HG03442 (cell line): Measurements from ENCODE around the gene RPL31.

Experiments used
- ATAC-seq: cut with Tn5 transposase; IDR thresholded peaks from one replicate; pipeline ENCODE4 v1.9.1; 2021; ENCODE audit warnings: mild to moderate bottlenecking, moderate library complexity; ENCODE audit not compliant: unreplicated experiment

Gene RPL31

GRCh38 chr2:101001691-101002561 is at the start of gene RPL31:
TSS of gene RPL31 (plus strand) at chr2:101002289. CDS start at chr2:101002702, 413 bp downstream.
- peak; percentile 97 for ATAC-seq

DNA sequence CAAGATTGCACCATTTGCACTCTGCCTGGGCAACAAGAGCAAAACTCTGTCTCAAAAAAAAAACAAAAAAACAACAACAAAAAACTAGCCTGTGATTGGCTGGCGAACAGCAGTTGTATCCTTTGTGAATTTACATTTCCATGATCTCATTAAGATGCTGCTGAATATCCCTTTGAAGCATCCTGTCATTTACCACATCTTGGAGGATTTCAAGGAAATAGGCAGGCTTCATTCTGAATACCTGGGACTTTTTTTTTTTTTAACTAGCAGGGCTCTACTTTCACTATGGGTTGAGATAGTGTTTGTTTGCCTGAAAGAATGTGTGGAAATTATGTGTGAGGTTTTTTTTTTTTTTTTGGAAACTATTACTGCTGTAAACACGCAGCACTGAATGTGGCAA is 49.6 kb upstream of the RPL31 start:
- no peak for ATAC-seq

GRCh38 chr2:100953406-100954043 is 48.6 kb upstream of the RPL31 start:
- no peak for ATAC-seq

DNA sequence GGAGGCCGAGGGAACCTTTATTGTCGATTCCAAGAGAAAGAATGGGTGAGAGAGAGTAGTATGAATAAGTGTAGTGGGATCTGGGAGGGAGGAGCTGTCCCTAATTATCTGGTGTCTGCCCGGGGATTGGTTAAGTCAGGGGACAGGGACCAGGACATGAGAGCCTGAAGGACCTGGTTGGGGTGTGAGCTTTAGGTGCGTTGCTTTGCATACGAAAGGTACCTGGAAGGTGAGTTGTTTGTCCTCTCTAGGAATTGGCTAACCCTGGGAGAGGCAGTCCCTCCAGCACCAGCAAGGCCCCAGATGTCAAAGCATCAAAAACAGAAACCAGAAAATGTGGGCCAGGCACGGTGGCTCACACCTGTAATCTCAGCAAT is 48.1 kb upstream of the RPL31 start:
- no peak for ATAC-seq

DNA sequence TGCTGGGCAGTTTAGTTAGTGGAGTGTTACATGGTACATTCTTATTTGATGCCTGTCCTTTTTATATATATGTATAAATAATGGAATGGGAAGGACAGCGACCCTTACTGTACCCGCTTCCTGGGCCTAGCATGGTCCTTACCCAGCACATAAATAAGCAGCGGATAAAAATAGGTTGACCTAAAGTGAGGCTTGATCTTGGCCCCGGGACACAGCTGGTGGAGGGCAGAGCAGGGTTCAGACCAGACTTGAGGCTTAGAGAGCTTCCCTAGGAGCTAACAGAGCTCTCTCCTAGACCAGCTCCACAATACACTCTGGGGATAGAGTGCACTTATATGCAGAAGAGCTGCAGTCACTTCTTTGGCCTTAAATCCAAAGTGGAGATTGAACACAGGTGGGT is 46.9 kb upstream of the RPL31 start:
- ATAC-seq, result no peak

- no peak for ATAC-seq
Observed at GRCh38 chr2:100956081-100956480, 46.0 kb upstream of the RPL31 start.

- ATAC-seq, result no peak
Observed at GRCh38 chr2:100957996-100958653, 44.0 kb upstream of the RPL31 start.

DNA sequence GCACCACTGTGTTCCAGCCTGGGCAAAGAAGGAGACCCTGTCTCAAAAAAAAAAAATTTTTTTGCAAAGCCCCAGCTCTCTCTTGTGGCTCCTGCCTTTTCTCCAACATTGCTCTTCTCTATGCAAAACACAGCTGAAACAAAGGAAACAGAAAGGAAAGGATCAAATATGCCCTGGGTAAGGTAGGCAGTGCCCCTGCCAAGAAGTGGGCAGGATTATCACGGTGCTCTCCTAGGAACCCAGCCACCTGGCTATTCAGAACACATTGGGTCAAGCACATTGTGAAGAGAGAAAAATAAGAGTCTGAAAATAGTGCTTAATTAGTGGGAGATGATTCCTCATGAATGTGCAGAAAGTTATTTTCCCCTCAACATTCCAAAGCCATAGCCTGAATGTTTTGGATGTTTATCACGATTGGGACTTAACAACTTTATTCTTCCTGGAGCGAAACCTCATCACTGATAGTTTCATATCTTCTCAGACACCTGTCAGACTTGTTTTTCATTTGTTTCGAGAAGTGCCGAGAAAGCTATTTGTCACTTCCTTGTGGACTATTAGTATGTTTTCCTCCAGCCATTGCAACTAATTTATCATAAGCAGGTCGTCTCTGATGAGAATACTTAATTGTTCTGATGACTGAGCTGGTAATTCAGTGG is 42.7 kb upstream of the RPL31 start:
- no peak for ATAC-seq

DNA sequence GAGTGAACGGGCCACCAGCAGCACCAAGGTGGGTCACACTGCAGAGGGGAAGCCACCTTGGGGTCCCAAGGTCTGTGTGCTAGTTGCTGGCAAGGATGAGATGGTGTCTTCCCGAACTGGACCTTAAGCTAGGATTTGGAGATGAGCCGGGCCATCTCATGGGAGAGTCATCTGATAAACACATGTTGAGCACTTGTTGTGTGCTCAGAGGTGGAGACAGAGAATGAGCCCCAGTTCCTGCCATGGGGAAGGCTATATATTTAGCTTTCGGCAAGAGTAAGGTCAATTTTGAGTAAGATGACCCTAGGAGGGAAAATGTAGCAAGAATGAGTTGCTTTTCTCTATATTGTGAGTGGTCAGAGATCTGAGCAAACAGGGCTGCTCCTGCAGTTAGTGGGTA is 41.4 kb upstream of the RPL31 start:
- no peak for ATAC-seq

DNA sequence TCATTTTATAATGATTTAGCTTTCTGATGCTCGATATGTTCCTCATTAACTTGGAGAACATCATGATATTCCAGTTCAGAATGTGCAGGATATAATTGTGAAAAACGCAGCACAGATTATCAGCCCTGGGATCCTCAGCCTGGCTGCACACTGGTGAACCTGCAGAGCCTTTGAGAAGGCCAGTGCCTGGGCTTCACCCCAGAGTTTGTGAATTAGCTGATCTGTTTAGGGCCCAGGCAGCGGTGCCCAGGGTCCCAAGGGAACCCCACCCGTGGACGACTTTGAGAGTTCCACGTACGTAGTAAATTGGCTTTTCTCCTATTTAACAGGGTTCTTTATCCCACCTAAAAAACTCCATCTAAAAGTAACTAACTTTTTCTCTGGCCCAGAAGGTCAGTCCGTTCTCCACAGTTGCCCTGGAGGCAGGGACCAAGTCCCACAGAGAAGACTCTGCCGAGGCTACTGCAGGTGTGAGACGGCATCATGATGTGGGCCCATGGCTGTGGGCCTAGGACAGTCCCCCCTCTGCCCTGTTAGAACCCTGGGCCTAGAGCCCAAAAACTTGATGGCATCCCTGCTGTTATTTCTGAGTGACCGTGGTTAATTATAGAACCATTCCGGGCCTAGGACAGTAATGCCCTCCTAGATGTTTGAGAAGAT is 39.6 kb upstream of the RPL31 start:
- no peak for ATAC-seq

DNA sequence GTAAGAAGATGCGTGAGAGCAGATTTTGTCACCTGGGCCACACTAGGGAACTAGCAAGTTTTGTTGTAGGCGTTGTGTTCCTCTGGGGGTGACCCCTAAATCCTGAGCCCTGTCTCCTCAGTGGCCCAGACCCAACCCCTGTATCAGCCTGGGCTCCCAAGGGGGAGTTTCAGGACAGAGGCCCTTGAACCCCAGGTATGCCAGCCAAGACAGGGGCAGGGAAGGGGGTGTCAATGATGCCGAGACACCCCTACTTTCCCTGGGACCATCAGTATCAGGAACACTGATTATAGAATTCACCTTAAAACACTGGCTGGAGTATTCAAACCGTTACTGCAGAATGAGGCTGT is 39.1 kb upstream of the RPL31 start:
- no peak for ATAC-seq

DNA sequence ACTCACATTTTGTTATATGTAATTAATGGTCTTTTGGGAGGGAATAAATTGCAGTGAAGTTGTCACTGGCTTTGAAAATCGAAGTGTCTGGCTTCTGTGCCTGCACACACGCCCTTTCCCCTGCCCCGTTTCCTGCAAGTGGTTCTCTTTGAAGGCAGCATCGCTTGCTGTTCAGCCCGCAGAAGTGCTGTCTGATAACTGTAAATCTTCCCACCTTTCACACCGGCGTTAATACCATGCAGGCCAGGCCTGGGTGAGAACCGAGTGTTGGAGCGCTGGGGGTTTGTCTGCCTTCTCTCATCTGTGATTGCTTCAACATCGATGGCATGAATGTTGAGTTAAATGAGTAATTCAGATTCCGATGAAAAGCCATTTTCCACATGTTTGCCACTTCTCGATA is 37.9 kb upstream of the RPL31 start:
- no peak for ATAC-seq

DNA sequence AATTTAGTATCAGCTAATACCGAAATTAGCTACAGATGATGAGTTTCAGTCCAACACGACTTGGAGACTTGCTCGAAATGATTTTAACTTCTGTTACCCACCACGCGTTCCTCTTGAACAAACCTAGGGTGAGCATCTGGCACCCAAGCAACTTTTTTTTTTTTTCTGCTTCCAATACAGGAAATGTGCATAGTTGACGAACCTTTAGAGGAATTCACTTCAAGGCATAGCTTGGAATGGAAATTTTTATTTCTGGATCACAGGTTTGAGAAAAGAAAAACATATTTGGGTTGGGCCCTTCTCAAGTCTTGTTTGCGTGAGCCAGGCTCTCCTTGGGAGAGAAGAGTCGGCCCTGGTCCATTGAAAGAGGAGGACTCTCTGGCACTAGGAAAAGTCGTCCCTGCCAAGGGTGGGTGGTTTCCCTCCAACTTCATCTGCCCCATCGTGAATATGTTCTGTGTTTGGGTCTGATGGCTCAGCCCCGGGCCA is 37.4 kb upstream of the RPL31 start:
- ATAC-seq, result no peak

DNA sequence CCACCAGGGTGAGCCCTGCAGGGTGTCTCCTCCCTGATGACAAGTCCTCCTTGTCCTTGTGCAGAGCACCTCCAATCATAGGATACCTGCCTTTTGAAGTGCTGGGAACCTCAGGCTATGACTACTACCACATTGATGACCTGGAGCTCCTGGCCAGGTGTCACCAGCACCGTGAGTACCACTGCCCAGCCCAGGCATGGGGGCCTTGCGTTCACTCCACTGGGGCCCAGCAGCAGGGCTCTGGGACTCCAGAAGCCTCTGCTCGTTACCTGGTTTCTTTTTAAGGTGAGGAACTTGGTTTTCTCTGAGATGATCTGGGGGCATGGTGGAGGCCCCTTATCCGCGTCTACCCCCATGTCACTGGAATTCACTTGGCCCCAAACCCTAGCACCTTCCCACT is 36.5 kb upstream of the RPL31 start:
- no peak for ATAC-seq

- no peak for ATAC-seq
Observed at GRCh38 chr2:100967716-100968115, 34.4 kb upstream of the RPL31 start.

DNA sequence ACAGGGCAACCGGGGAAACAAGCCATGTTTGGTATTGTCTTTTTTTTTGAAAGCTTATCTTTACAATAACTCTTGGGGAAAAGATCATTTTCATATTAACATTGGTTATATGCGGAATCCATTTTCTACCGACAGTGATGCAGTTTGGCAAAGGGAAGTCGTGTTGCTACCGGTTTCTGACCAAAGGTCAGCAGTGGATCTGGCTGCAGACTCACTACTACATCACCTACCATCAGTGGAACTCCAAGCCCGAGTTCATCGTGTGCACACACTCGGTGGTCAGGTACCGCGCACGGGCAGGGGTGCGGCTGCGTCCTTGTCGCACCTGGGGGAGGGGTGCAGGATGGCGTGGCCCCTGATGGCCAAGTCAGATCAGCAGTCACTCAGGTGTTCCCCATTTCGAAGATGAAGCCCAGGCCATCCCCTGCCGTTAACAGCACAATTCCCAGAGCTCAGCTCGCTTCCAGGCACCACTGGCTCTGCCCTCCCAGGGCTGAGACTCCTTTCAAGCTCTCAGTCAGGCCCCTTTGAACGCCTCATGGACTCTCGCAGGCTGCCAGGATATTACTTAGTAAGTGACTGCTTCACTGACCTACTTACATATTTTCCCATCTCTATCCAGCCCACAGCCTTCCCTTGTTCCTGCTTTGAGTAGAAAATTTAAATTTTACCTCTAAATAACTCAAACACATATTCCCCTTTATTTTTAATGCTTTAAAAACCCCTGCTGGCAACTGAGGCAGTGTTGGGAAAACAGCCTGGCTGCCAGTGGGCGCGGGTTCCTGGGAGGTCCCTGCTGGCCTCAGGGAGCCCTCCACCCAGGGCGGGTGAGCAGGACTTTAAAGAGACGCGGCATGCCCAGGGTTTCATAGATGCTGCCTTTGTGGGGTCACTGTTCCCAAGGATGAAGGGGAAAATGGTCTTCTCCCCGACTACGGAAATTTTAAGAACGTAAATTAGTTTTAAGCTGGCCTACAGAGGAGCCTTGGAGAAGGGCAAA is 33.6 kb upstream of the RPL31 start:
- no peak for ATAC-seq

GRCh38 chr2:100969998-100970397 is 32.1 kb upstream of the RPL31 start:
- ATAC-seq, result no peak

DNA sequence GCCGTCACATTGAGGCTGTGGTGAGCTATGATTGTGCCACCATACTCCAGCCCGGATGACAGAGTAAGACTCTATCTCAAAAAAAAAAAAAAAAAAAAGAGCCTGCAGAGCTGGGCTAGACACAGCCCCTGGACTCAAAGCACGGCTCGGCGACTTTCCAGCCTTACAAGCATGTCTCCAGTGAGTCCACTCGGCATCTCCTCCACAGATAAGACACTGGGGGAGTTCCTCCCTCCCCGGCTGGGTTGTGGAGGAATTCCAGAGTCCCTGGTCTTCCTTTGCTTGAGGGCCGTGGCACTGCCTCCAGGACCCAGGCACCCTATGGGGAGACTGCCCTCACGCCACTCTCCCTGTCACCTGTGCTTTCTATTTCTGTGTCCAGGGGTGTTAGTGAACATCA is 30.9 kb upstream of the RPL31 start:
- ATAC-seq, result no peak

DNA sequence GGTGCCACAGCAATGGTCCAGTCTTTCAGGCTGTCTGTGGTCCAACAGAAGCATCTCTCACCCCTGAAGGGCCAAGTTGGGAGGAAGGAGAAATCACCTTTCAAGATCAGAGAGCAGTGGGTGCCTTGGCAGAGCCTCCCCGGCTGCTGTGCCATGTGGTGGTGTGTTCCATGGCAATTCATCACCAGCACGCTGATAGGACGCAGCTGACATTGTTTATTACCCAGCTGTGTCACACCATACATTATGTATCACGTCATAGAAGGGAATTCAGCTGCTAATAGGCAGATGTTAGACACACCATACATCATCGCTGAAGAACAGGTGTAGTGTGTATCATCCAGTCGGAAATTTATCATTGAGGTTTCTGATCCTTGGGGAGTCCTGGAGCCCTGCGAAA is 29.6 kb upstream of the RPL31 start:
- no peak for ATAC-seq
